HG03432 (cell line): ENCODE results near the gene EIF3F.

Experiments
- ATAC-seq: cut with Tn5 transposase; IDR thresholded peaks from one replicate; pipeline ENCODE4 v1.9.1; 2021; ENCODE audit warnings: mild to moderate bottlenecking, moderate library complexity; ENCODE audit not compliant: unreplicated experiment

Gene EIF3F

DNA sequence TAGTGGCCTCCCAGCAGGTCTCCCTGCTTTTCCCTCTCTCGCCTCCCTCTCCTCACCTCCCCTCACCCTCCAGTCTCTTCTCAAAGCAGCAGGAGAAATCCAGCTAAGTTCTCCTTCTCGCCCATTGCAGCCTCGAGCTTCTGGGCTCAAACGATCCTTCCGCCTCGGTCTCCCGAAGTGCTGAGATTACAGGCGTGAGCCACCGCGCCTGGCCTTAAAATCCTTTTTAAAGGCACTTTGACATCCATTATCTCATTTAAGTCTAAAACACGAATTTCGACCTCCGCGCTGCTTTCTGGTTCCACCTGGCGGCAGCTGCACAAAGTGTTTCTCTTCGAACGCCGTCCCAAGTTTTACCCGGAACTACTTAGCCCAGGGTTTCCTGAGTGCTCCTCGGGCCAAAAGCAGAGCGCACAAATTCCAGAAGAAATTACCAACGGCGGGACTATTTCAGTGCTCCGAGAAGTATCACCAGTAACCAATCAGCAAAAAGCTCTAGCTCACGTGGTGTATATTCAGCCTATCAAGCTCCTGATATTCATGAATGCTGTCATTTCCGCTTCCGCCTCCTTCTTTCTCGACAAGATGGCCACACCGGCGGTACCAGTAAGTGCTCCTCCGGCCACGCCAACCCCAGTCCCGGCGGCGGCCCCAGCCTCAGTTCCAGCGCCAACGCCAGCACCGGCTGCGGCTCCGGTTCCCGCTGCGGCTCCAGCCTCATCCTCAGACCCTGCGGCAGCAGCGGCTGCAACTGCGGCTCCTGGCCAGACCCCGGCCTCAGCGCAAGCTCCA is at the start of gene EIF3F:
Gene EIF3F (plus strand): TSS at position 570 of the 792 bp plus-strand sequence. CDS start 16 bp downstream, at position 586.
- peak; percentile 94 for ATAC-seq

DNA sequence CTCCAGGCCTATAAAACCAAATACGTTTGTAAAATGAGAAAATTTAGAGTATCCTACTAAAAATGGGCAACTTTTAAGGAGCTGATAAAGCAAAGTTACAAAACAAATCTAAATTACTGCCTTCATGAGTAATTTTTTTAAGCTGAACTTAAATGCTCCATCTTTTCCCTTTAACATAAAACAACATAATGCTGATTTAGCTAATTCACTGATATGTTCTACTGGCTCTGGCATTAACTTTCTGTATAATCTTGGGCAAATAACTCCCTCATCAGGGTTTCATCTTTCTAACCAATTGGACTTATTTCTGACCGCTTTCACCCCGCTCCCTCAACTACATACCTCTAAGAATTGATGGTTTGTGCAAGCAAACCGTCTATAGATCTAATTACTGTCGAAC is 46.0 kb upstream of the EIF3F start:
- no peak for ATAC-seq

- no peak for ATAC-seq
These were observed 45.5 kb upstream of the EIF3F start, which contains the start of gene OR10A3 for GRCh38 chr11:7941608-7942007. OR10A3 (minus strand) TSS chr11:7941708; CDS start chr11:7939520, 2,188 bp downstream.

DNA sequence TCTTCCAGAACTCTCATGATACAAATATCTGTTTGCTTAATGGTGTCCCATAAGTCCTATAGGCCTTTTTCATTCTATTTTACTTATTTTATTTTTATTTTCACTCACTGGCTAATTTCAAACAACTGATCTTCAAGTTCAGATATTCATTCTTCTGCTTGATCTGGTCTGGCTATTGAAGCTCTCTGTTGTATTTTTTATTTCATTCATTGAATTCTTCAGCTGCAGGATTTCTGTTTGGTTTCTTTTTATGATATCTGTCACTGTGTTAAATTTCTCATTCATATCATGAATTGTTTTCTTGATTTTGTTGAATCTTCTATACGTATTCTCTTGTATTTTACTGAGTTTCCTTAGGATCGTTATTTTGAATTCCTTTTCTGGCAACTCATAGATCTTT is 43.0 kb upstream of the EIF3F start:
- no peak for ATAC-seq

DNA sequence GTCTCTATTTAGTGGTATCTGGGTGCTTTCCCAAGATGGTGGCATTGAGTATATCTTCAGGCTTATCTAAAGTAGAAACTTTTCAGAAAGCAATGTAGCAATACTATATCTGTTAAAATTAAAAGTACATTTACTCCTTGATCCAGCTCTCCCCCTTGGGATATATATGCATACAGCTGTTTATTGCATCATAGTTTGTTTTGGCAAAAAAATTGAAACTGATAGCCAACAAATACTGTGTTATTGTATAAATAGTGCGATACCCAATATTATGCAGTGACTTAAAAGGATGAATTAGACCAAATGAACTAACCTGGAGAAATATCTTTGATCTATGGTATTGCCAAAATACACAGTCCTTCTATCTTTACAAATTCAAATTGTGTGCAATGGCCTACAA is 37.2 kb upstream of the EIF3F start:
- no peak for ATAC-seq

GRCh38 chr11:7955191-7955590 is 31.9 kb upstream of the EIF3F start:
- ATAC-seq: no peak

DNA sequence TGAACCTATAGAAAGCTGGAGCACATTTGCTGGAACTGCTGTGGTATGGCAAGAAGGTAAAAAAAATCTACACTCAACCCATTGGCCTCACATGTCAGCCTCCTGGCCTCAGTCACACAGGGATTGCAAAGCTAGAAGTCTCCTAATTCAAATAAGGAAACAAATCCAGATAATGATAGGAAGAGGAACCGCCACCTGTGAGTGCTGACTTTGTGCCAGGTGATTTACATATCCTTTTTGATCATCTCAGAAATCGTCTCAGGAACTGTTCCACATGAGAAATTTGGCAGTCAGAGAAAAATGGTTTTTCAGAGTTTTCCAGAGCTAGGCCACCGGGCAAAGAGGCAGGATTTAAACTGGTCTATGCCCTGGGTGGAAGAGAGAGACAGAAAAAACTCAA is 22.9 kb upstream of the EIF3F start:
- ATAC-seq: no peak

DNA sequence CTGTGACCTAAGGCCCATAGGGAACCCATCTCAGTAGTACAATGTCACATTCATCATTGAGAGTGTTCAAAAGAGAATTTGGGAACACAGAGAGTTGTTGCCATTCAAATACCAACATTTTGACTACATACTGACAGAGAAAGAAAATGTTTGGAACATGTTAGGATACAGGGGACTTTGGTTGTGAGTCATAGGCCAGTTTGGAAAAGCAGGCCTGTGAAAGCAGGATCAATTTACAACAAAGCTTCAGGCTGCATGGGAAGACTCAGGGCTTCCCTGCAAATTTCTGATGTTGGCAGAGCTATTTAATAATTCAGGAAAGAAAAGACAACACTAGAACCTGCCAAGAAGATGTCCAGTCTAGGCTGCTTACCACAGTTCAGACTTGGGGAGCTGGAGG is 22.3 kb upstream of the EIF3F start:
- no peak for ATAC-seq

- no peak for ATAC-seq
These were observed 21.8 kb upstream of the EIF3F start, which contains the start of gene NLRP10 for GRCh38 chr11:7965386-7965785. NLRP10 (minus strand) TSS chr11:7965447; CDS start chr11:7963495, 1,952 bp downstream.

DNA sequence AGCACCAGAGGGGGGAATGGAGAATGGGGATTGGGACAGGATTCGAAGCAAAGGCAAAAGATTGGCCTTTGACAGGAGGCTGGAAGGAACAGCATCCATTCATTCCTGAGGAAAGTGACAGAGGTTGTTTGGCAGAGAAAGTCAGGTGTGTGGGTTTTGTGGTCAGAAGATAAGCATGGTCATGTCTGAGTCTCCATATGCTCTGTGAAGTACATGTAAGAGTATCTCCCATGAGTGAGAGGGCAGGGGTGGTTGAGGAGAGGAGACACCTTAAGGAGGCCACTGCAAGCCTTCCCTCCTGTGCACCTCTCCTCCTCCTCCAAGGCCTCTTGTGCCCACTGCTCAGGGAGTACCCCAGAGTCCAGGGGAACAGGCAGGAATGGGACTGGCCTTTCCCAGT is 20.0 kb upstream of the EIF3F start:
- ATAC-seq: no peak

GRCh38 chr11:7967826-7968225 is 19.3 kb upstream of the EIF3F start:
- ATAC-seq: no peak

GRCh38 chr11:7968686-7969085 is 18.5 kb upstream of the EIF3F start:
- no peak for ATAC-seq

- ATAC-seq: no peak
These were observed 17.1 kb upstream of the EIF3F start for GRCh38 chr11:7969756-7970646.

DNA sequence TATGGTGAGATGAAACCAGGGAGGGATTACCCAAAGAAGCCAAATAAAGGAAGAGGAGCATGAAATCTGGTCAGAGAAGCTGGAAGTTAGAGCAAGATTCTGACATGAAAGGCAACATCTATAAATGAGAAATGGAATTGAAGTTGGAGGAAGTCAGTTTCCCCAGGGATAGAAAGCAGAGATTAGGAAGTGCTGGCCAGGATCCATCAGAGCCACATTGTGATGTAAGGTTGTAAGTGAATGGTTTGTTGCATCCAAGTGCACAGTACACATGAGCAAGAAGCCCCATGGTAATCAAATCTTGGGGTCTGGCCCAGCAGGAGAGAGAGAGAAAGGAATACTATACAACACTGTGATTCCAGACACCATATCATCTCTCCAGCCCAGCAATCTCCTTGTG is 15.3 kb upstream of the EIF3F start:
- no peak for ATAC-seq

DNA sequence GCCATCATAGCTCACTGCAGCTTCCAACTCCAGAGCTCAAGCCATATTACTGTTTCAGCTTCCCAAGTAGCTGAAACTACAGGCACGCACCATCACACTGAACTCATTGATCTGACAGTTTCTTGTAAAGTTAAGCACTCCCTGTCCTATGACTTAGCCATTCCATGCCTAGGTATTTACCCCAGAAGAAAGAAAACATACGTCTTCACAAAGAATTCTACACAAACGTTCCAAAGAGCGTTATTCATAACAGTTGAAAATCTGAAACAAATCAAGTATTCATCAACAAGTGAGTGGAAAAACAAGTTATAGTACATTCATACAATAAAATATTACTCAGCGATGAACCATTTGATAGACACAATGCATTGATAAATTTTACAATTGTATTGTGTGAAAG is 14.1 kb upstream of the EIF3F start:
- ATAC-seq: no peak

DNA sequence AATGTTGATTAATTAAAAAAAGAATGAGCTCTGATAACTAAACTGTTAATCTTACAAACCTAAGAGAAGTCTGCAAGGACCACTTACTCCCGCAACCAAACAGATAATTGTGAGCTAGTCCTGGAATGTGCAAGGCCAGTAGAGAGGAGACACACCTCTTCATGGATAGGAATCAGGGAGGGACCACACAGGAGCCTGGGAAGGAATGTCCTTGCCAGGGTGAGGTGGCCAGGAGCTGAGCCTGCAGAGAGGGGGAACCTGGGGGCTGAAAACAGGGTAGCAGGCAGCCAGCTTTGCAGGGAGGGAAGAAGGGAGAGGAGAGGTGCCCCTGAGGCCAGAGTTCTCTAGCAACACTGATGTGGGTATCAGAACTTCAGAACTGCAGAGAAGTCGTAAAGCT is 12.5 kb upstream of the EIF3F start:
- ATAC-seq: no peak

- no peak for ATAC-seq
These were observed 9.8 kb upstream of the EIF3F start for GRCh38 chr11:7977232-7977917.

DNA sequence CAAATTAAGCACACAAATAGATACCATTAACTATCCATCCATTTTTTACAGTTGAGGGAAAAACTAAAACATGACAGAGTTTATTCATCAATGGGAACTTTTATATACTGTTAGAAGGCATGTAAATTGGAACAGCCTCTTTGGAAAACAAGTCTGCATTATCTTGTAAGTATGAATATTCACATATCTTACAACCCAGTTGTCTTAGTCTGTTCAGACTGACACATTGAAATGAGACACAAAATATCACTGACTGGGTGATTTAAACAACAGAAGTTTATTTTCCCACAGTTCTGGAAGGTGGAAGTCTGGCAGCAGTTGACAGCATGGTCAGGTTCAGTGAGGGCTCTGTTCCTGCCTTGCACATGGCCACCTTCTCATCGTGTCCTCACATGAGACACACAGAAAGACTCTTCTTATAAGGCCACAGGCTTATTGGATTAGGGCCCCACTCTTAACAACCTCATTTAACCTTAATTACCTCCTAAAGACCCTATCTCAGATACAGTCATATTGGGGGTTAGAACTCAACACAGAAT is 5.4 kb upstream of the EIF3F start:
- ATAC-seq: no peak

DNA sequence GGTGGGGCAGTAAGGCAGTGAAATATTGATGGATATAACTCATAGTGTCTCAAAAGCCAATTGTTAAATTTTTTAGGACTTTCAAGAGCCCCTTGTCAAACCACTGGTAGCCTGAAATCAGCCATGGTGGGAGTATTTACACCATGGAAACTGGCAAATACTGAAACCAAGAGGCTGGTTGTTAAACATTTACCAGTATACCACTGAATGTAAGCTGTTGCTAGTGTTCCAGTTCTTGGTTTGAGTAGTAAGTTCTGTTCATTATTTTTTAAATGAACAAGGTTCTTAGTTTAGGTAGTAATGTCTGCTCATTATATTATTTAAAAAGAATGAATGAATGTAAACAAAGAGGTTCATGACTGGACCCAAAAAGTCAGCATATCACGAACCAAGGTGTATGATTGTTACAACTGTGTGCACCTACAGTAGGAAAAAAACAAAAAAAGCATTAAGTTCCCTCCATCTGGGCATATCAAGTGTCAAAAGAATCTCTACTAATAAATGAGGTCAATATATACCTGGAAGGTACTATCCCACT is 4.5 kb upstream of the EIF3F start:
- peak; percentile 40 for ATAC-seq

- ATAC-seq: no peak
These were observed 3.1 kb upstream of the EIF3F start for GRCh38 chr11:7983832-7984590.
